Lung (tissue), 12 donors: ENCODE measurements around the gene F2. TPM values are rescaled to one million over a fixed set of nuclear protein-coding genes. Genes with fewer than 3 reads are reported as not detected.

Experiments used
- ATAC-seq: fragments of 200-7000 bp; cut with Tn5 transposase; one replicate; pipeline ENCODE4 v1.9.1; 2020; ENCODE audit warnings: moderate number of reproducible peaks; ENCODE audit not compliant: insufficient read depth, low FRiP score
- DNase-seq, 3 donors: peaks; one replicate each; pipeline ENCODE4 v3.0.0-alpha.2; 2013 to 2017
- H3K27ac ChIP-seq, 2 donors: one replicate each; pipeline ENCODE4 v1.5.1; 2013; ENCODE audit warnings: mild to moderate bottlenecking in 2 of 2, moderate library complexity in 2 of 2, control low read depth in 1 of 2, inconsistent platforms in 1 of 2, low read depth in 1 of 2, low read length in 1 of 2
- H3K27me3 ChIP-seq, 3 donors: one replicate each; pipeline ENCODE4 v1.5.1; 2013; ENCODE audit warnings: low read length in 2 of 3; ENCODE audit not compliant: control insufficient read depth in 3 of 3, insufficient read depth in 3 of 3
- H3K36me3 ChIP-seq, 4 donors: one replicate each; pipeline ENCODE4 v1.5.1; 2013; ENCODE audit warnings: low read length in 4 of 4, mild to moderate bottlenecking in 1 of 4, moderate library complexity in 1 of 4; ENCODE audit not compliant: control insufficient read depth in 4 of 4, insufficient read depth in 4 of 4
- H3K4me1 ChIP-seq, 5 donors: one replicate each; pipeline ENCODE4 v1.5.1; 2013; ENCODE audit warnings: low read length in 5 of 5, mild to moderate bottlenecking in 2 of 5, moderate library complexity in 1 of 5; ENCODE audit not compliant: control insufficient read depth in 5 of 5, insufficient read depth in 5 of 5
- H3K4me3 ChIP-seq: one replicate; pipeline ENCODE4 v1.5.1; 2013; ENCODE audit warnings: mild to moderate bottlenecking, control low read depth, moderate library complexity
- H3K9ac ChIP-seq, 2 donors: one replicate each; pipeline ENCODE4 v1.5.1; 2013; ENCODE audit warnings: low read length in 2 of 2, control low read depth in 1 of 2; ENCODE audit not compliant: insufficient read depth in 1 of 2
- H3K9me3 ChIP-seq, 4 donors: one replicate each; pipeline ENCODE4 v1.5.1; 2013; ENCODE audit warnings: low read length in 3 of 4, mild to moderate bottlenecking in 1 of 4, moderate library complexity in 1 of 4; ENCODE audit not compliant: control insufficient read depth in 4 of 4, insufficient read depth in 3 of 4
- CTCF ChIP-seq: IDR thresholded peaks from 2 replicates; pipeline ENCODE4 v1.5.1; 2012; ENCODE audit warnings: mild to moderate bottlenecking; ENCODE audit errors: control extremely low read depth, extremely low read depth
- WGBS, 2 donors: extraction: QIAGEN DNeasy Blood & Tissue Kit; methylation state at CpG; one replicate each; pipeline ENCODE4 v1.1.7; 2013; 5-methylcytosine and 5-hydroxymethylcytosine counted together
- polyA plus RNA-seq, 2 donors: library from polyadenylated mRNA; stranded (reverse); fragments of 200-250 nt; gene quantifications; one replicate each; pipeline ENCODE4 v1.2.1, GENCODE V29; 2013
- total RNA-seq, 2 donors: library from RNA; depleted of rRNA in 1 of 2; stranded (reverse); fragments of >200 nt in 1 of 2; gene quantifications; one replicate each; pipeline ENCODE4 v1.2.1, GENCODE V29; 2014 to 2021
- donor health status: control.
- donor health status: control.
- donor health status: Bipolar disorder and iron deficiency.
- donor health status: healthy.
- donor health status: DM: yes; HTN: yes; CAD: no.

Gene F2
- total and polyA plus RNA-seq, 4 donors, result 0.01 to 0.40 (median 0.26) TPM; not detected in 1

GRCh38 chr11:46738887-46739286 lies 19.9 kb downstream of the F2 start:
- no peak overlapping the region for H3K9ac ChIP-seq
- H3K9me3 ChIP-seq, result no peaks in the 10 kb centered on the region
- H3K27me3 ChIP-seq, result no peaks in the 10 kb centered on the region
- H3K27ac ChIP-seq, result no peak overlapping the region
- ATAC-seq (no peak), DNase-seq (no peak)
- no peaks in the 10 kb centered on the region for H3K4me1 ChIP-seq
- no peak for TF ChIP-seq CTCF
- H3K36me3 ChIP-seq, result peaks cover 12 to 18% (median 13%) of the 10 kb centered on the region in 4 donors
- WGBS, 2 donors, result 81 to 84% methylated on average over 6 of the region's 6 CpGs
- no peak overlapping the region for H3K4me3 ChIP-seq

GRCh38 chr11:46741600-46742484 lies 22.8 kb downstream of the F2 start:
- Histone ChIP-seq H3K27me3 (no peaks in the 10 kb centered on the region), H3K4me3 (no peak overlapping the region), H3K9me3 (no peaks in the 10 kb centered on the region), H3K4me1 (no peaks in the 10 kb centered on the region), H3K9ac (no peak overlapping the region), H3K36me3 (peaks cover 23 to 41% (median 31%) of the 10 kb centered on the region in 4 donors), H3K27ac (no peak overlapping the region)
- DNase-seq (no peak), ATAC-seq (no peak)
- WGBS, 2 donors, result 79 to 80% methylated on average over 12 of the region's 12 CpGs
- TF ChIP-seq CTCF, result no peak

- H3K27ac ChIP-seq, result no peak overlapping the region
- no peak for DNase-seq
- 92 to 94% methylated on average over 2 of the region's 2 CpGs for WGBS, 2 donors
- H3K36me3 ChIP-seq, result peaks cover 32 to 51% (median 39%) of the 10 kb centered on the region in 4 donors
- ATAC-seq, result no peak
- H3K27me3 ChIP-seq, result no peaks in the 10 kb centered on the region
- H3K4me1 ChIP-seq, result no peaks in the 10 kb centered on the region
- H3K9ac ChIP-seq, result no peak overlapping the region
- H3K4me3 ChIP-seq, result no peak overlapping the region
- TF ChIP-seq CTCF, result no peak
- H3K9me3 ChIP-seq, result no peaks in the 10 kb centered on the region
These were observed 24.0 kb downstream of the F2 start for GRCh38 chr11:46743043-46743442.
